Vagina (tissue), 2 donors: ENCODE data around the gene EFNA1. TPM values are rescaled to one million over a fixed set of nuclear protein-coding genes. Genes with fewer than 3 reads are reported as not detected.
"Not testable (repeated sequence)": the region's sequence is repeated elsewhere in the genome, so short reads cannot be mapped to it uniquely, and the experiment has no call there.

Experiments
- DNase-seq, 2 donors: peaks; one replicate each; pipeline ENCODE4 v3.0.0-alpha.2; 2017; ENCODE audit errors: extremely low spot score in 2 of 2
- H3K27ac ChIP-seq: fragments of 200-600 bp; sonication (generic); one replicate; pipeline ENCODE4 v1.5.1; 2019
- H3K27me3 ChIP-seq: fragments of 200-600 bp; sonication (generic); one replicate; pipeline ENCODE4 v1.5.1; 2019
- H3K36me3 ChIP-seq, 2 donors: fragments of 200-600 bp; sonication (generic); one replicate each; pipeline ENCODE4 v1.5.1; 2017 to 2019
- H3K4me1 ChIP-seq: fragments of 200-600 bp; sonication (generic); one replicate; pipeline ENCODE4 v1.5.1; 2019
- H3K4me3 ChIP-seq, 2 donors: fragments of 200-600 bp; sonication (generic); 1 replicate in 1 of 2; 2 replicates in 1 of 2; pipeline ENCODE4 v1.5.1; 2016 to 2019
- H3K9me3 ChIP-seq: fragments of 200-600 bp; sonication (generic); one replicate; pipeline ENCODE4 v1.5.1; 2019
- POLR2A ChIP-seq, 2 donors: fragments of 450-650 bp; IDR thresholded peaks; one replicate each; pipeline ENCODE4 v1.6.1; 2017; ENCODE audit warnings: antibody characterized with exemption in 2 of 2, mild to moderate bottlenecking in 2 of 2, moderate library complexity in 2 of 2
- POLR2AphosphoS5 ChIP-seq, 2 donors: sonication (generic); formaldehyde crosslinking; IDR thresholded peaks; one replicate each; pipeline ENCODE4 v1.9.0; 2017; ENCODE audit warnings: antibody characterized with exemption in 2 of 2, mild to moderate bottlenecking in 2 of 2, low read depth in 1 of 2; ENCODE audit not compliant: insufficient read depth in 1 of 2
- intact Hi-C: fragments of 100-400 bp; cut with DNase I; formaldehyde crosslinking; loops from one replicate; pipeline ENCODE4 v1.15.1; 2023
- total RNA-seq: library from RNA; depleted of rRNA; stranded (reverse); fragments of >200 nt; gene quantifications from one replicate; pipeline ENCODE4 v1.2.3, GENCODE V29; 2016
- TF ChIP-seq, protein P1 (sequence below), 3 experiments: fragments of 450-650 bp in 2 of 3; fragments of 200-600 bp in 1 of 3; sonication (generic) in 1 of 3; IDR thresholded peaks; one replicate each; pipeline ENCODE4 v1.5.1; 2017 to 2019; ENCODE audit warnings: antibody characterized with exemption in 3 of 3, mild to moderate bottlenecking in 2 of 3, moderate library complexity in 2 of 3

Gene EFNA1
- total RNA-seq, 1 donor from 2014 or later: 57.9 TPM

DNA sequence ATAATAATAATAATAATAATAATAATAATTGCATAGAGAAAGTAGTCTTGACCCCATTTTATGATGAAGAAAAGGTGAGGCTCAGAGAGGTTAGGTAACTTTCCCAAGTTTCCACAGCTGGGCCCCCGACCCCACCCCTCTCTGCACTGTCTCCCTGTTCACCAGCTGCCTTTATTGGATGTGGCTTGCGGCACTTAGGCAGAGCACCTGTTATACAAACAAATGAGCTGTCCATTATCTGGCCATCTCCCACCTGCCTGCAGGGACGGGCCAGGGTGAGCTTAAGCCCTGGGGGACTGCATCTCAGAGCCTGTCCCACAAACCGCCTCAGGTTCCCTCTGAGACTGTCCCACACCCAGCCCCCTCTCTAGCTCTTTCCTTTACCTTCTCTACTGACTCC is 10.1 kb upstream of the EFNA1 start:
- no peaks in the 10 kb centered on the region for H3K36me3 ChIP-seq
- no peak overlapping the region for H3K4me3 ChIP-seq
- no peaks in the 10 kb centered on the region for H3K9me3 ChIP-seq
- no peaks in the 10 kb centered on the region for H3K4me1 ChIP-seq
- intact Hi-C loops: no loop called here
- H3K27me3 ChIP-seq: no peaks in the 10 kb centered on the region
- DNase-seq: no peak
- H3K27ac ChIP-seq: no peak overlapping the region
- TF ChIP-seq POLR2A (IDR thresholded peaks at IDR 0.05) (no peak), POLR2AphosphoS5 (IDR thresholded peaks at IDR 0.05; ENCODE audit: insufficient read depth in 1 of 2, low read depth in 1 of 2) (no peak)
- TF ChIP-seq, protein P1, sequence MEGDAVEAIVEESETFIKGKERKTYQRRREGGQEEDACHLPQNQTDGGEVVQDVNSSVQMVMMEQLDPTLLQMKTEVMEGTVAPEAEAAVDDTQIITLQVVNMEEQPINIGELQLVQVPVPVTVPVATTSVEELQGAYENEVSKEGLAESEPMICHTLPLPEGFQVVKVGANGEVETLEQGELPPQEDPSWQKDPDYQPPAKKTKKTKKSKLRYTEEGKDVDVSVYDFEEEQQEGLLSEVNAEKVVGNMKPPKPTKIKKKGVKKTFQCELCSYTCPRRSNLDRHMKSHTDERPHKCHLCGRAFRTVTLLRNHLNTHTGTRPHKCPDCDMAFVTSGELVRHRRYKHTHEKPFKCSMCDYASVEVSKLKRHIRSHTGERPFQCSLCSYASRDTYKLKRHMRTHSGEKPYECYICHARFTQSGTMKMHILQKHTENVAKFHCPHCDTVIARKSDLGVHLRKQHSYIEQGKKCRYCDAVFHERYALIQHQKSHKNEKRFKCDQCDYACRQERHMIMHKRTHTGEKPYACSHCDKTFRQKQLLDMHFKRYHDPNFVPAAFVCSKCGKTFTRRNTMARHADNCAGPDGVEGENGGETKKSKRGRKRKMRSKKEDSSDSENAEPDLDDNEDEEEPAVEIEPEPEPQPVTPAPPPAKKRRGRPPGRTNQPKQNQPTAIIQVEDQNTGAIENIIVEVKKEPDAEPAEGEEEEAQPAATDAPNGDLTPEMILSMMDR (IDR thresholded peaks at IDR 0.05): no peak

DNA sequence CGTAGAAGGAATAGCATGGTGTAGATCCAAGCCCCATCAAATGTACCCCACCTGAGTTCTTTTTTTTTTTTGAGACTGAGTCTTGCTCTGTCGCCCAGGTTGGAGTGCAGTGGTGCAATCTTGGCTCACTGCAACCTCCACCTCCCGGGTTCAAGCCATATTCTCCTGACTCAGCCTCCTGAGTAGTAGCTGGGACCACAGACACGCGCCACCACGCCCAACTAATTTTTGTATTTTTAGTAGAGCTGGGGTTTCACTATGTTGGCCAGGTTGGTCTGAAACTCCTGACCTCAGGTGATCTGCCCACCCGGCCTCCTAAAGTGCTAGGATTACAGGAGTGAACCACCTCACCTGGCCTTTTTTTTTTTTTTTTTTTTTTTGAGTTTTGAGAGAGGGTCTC is 9.6 kb upstream of the EFNA1 start:
- H3K36me3 ChIP-seq, H3K4me1 ChIP-seq, H3K27ac ChIP-seq, H3K9me3 ChIP-seq, H3K27me3 ChIP-seq, DNase-seq, H3K4me3 ChIP-seq, intact Hi-C loops: not testable (repeated sequence)

DNA sequence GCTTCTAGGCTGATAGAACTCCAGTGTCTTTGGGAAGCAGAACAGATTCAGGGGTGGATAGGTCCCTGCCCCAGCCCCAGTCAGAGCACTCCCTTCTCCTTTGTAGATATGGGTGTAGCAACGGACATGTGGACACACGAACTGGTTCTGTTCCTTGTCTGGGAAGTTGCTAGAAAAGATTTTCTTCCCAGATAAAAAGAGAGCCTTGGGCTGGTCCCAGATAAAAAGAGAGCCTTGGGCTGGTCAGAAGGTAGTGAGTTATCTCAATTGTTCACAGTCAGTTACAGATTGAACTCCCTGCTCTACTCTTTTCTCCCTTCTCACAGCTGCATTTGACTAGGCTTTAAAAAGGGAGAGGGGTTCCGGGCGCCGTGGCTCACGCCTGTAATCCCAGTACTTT is 7.4 kb upstream of the EFNA1 start:
- DNase-seq: no peak
- Histone ChIP-seq H3K27ac (peak overlapping the region; percentile 17), H3K27me3 (no peaks in the 10 kb centered on the region), H3K4me1 (peaks cover 19% of the 10 kb centered on the region), H3K4me3 (no peak overlapping the region), H3K9me3 (no peaks in the 10 kb centered on the region), H3K36me3 (no peaks in the 10 kb centered on the region)
- intact Hi-C loops: no loop called here
- TF ChIP-seq POLR2A (IDR thresholded peaks at IDR 0.05) (no peak), POLR2AphosphoS5 (IDR thresholded peaks at IDR 0.05; ENCODE audit: insufficient read depth in 1 of 2, low read depth in 1 of 2) (no peak)
- TF ChIP-seq, protein P1 (IDR thresholded peaks at IDR 0.05): no peak

DNA sequence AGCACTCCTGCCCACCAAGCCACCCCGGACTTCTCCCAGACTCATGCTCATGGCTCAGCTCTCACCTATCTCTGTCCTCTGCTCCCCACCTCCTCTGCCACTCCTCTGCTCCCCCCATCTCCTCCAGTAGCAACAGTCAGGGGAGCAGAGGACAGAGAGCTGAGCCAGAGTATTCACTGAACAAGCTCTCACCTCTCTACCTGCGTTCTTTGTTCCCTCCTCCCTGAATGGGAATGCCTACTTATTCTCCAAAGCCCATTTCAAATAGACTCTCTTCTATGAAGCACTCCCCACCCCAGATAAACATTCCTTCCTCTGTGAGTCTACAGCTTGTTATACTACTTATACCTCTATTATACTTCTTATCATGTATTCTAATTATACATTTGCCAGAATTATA is 6.4 kb upstream of the EFNA1 start:
- intact Hi-C loops: no loop called here
- H3K4me1 ChIP-seq: peaks cover 29% of the 10 kb centered on the region
- no peaks in the 10 kb centered on the region for H3K9me3 ChIP-seq
- H3K27ac ChIP-seq: no peak overlapping the region
- TF ChIP-seq POLR2A (IDR thresholded peaks at IDR 0.05) (no peak), POLR2AphosphoS5 (IDR thresholded peaks at IDR 0.05; ENCODE audit: insufficient read depth in 1 of 2, low read depth in 1 of 2) (no peak)
- TF ChIP-seq, protein P1 (IDR thresholded peaks at IDR 0.05): no peak
- H3K36me3 ChIP-seq: no peaks in the 10 kb centered on the region
- H3K27me3 ChIP-seq: no peaks in the 10 kb centered on the region
- H3K4me3 ChIP-seq: no peak overlapping the region
- no peak for DNase-seq

DNA sequence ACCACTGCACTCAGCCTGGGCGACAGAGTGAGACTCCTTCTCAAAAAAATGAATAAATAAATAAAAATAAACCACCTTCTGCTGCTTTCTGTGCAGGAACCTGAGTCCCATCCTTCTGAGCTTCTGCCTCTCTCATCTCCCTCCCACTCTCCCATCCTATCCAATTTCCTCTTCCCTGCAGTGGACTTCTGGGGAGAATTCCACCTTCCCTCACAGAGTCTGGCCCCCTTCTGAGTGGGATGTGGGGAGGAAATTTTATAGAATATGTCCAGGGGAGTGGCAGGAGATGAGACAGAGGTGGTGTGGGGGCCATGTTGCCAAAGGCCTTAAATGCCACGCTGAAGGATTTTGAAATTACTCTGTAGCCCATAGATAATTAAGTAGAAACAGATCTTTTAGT is 5.4 kb upstream of the EFNA1 start:
- Histone ChIP-seq H3K36me3 (no peaks in the 10 kb centered on the region), H3K27me3 (no peaks in the 10 kb centered on the region), H3K9me3 (no peaks in the 10 kb centered on the region), H3K27ac (no peak overlapping the region), H3K4me1 (peaks cover 40% of the 10 kb centered on the region), H3K4me3 (no peak overlapping the region)
- DNase-seq: no peak
- TF ChIP-seq POLR2AphosphoS5 (IDR thresholded peaks at IDR 0.05; ENCODE audit: insufficient read depth in 1 of 2, low read depth in 1 of 2) (no peak), POLR2A (IDR thresholded peaks at IDR 0.05) (no peak)
- TF ChIP-seq, protein P1 (IDR thresholded peaks at IDR 0.05): no peak
- intact Hi-C loops: no loop called here

DNA sequence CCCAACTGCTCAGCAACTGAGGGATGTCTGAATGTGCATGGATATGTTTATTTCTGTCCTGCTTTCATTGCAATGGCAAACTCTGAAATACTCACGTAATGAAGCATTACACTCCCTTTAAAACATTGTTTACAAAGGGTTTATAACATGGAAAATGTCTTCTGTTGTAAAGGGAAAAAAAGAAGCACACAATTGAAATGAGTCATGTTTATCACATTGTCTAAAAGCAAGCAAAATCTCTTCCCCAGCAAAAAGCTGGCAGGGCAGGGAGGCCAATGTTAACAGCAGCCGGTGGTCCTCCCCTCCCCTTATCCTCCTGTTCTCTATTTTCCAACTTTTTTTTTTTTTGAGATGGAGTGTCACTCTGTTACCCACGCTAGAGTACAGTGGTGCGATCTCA is 3.9 kb upstream of the EFNA1 start:
- no peaks in the 10 kb centered on the region for H3K36me3 ChIP-seq
- H3K27me3 ChIP-seq: no peaks in the 10 kb centered on the region
- no peak for TF ChIP-seq POLR2A (IDR thresholded peaks at IDR 0.05)
- TF ChIP-seq, protein P1 (IDR thresholded peaks at IDR 0.05): no peak
- no peak for TF ChIP-seq POLR2AphosphoS5 (IDR thresholded peaks at IDR 0.05; ENCODE audit: insufficient read depth in 1 of 2, low read depth in 1 of 2)
- H3K4me3 ChIP-seq: no peak overlapping the region
- peaks cover 53% of the 10 kb centered on the region for H3K4me1 ChIP-seq
- H3K9me3 ChIP-seq: no peaks in the 10 kb centered on the region
- DNase-seq: no peak
- no peak overlapping the region for H3K27ac ChIP-seq
- intact Hi-C loops: no loop called here
